HEK293T (cell line): ENCODE results near the gene USP44.

Experiments
- ELF4 ChIP-seq: fragments of 450-650 bp; IDR thresholded peaks from 2 replicates; pipeline ENCODE4 v1.6.1; 2017; ENCODE audit warnings: antibody characterized with exemption
- SUZ12 ChIP-seq: fragments of 450-650 bp; IDR thresholded peaks from 2 replicates; pipeline ENCODE4 v1.6.1; 2016; ENCODE audit warnings: mild to moderate bottlenecking
- ZNF384 ChIP-seq: fragments of 450-650 bp; IDR thresholded peaks from 2 replicates; pipeline ENCODE4 v1.6.1; 2016

DNA sequence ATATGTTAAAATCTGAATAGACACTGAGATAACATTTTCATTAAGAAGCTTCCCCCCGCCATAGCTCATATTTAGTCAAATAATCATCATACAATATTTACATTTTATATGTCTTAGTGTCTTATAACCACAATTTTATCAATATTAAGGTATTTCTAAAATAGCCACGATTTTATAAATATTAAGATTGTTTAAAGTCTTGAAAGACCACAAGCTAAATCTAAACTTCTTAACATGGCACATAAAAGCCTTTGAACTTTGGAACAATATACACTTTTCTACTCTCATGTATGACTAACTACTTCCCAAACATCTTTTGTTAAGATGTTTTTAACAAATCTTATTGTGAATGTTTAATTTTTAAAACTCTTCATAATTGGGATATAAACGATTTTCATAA lies 6.5 kb downstream of the USP44 start:
- TF ChIP-seq ELF4 (no peak), ZNF384 (no peak), SUZ12 (no peak)
